Aorta (tissue), 5 donors: ENCODE data around the gene FIGNL2. TPM values are rescaled to one million over a fixed set of nuclear protein-coding genes. Genes with fewer than 3 reads are reported as not detected.

Experiments
- ATAC-seq: fragments of 200-7000 bp; cut with Tn5 transposase; one replicate; pipeline ENCODE4 v1.9.1; 2022; ENCODE audit warnings: moderate library complexity; ENCODE audit not compliant: low FRiP score
- DNase-seq, 2 donors: peaks; one replicate each; pipeline ENCODE4 v3.0.0-alpha.2; 2020
- H3K27ac ChIP-seq, 2 donors: one replicate each; pipeline ENCODE4 v1.5.1; 2013; ENCODE audit warnings: low read length in 2 of 2, mild to moderate bottlenecking in 2 of 2, moderate library complexity in 2 of 2, control low read depth in 1 of 2, inconsistent platforms in 1 of 2, low read depth in 1 of 2
- H3K27me3 ChIP-seq, 2 donors: one replicate each; pipeline ENCODE4 v1.6.1; 2013; ENCODE audit warnings: control low read depth in 1 of 2, low read length in 1 of 2, mild to moderate bottlenecking in 1 of 2, moderate library complexity in 1 of 2; ENCODE audit not compliant: insufficient read depth in 2 of 2, control insufficient read depth in 1 of 2
- H3K36me3 ChIP-seq, 2 donors: one replicate each; pipeline ENCODE4 v1.6.1; 2013; ENCODE audit warnings: control low read depth in 1 of 2, low read length in 1 of 2, mild to moderate bottlenecking in 1 of 2; ENCODE audit not compliant: insufficient read depth in 2 of 2, control insufficient read depth in 1 of 2
- H3K4me1 ChIP-seq, 2 donors: one replicate each; pipeline ENCODE4 v1.6.1; 2013; ENCODE audit warnings: low read length in 2 of 2, control low read depth in 1 of 2, mild to moderate bottlenecking in 1 of 2, moderate library complexity in 1 of 2; ENCODE audit not compliant: insufficient read depth in 2 of 2, control insufficient read depth in 1 of 2
- H3K4me3 ChIP-seq, 2 donors: one replicate each; pipeline ENCODE4 v1.5.1; 2013; ENCODE audit warnings: low read length in 2 of 2, control low read depth in 1 of 2, mild to moderate bottlenecking in 1 of 2
- H3K9me3 ChIP-seq: one replicate; pipeline ENCODE4 v1.6.1; 2013; ENCODE audit warnings: mild to moderate bottlenecking, low read length; ENCODE audit not compliant: control insufficient read depth
- WGBS, 2 donors: extraction: QIAGEN DNeasy Blood & Tissue Kit; methylation state at CpG; one replicate each; pipeline ENCODE4 v1.1.7; 2013; 5-methylcytosine and 5-hydroxymethylcytosine counted together
- intact Hi-C, 2 donors: fragments of 100-400 bp; cut with DNase I; formaldehyde crosslinking; loops; one replicate each; pipeline versions ENCODE4 v1.14.2 to v1.15.0; 2022
- long read RNA-seq, 2 donors: library from polyadenylated mRNA; unstranded; transcript quantifications; one replicate each; pipeline ENCODE4 v2.0.0, GENCODE V29; 2020 to 2021
- polyA plus RNA-seq, 2 donors: library from polyadenylated mRNA; stranded (reverse); fragments of 200-250 nt; gene quantifications; one replicate each; pipeline ENCODE4 v1.2.3, GENCODE V29; 2013
- total RNA-seq, 2 donors: library from RNA; stranded (reverse); fragmentation: NEBNext Ultra II Directional; extraction: Animal tissue kit (Norgen Biotek cat#: 25700); gene quantifications; one replicate each; pipeline ENCODE4 v1.2.1, GENCODE V29; 2021
- donor health status: healthy with polysubstance abuse.
- donor health status: Bipolar disorder and iron deficiency.
- donor health status: DM: no; HTN: no; CAD: no.
- donor health status: DM: no; HTN: no; CAD: no.
- donor health status: DM: yes; HTN: yes; CAD: no.

Gene FIGNL2
- 1 to 10 TPM; 1.0 to 2.1 TPM for total RNA-seq
- polyA plus RNA-seq, result under 1 TPM in 1 of 2 donors, not detected in 1; 0.08 TPM
- long read RNA-seq, donor 1, result 0 reads
- long read RNA-seq, donor 2, partial matches to known transcripts, result 0 of 2 reads
- long read RNA-seq, donor 2, other reads (novel, unspliced or antisense), result 2 of 2 reads

- no peaks in the 10 kb centered on the region for H3K4me1 ChIP-seq
- no peak for ATAC-seq
- no peaks in the 10 kb centered on the region for H3K36me3 ChIP-seq
- peak within 1 kb of the TSS; percentile 4 to 63 for H3K4me3 ChIP-seq
- H3K27ac ChIP-seq, result no peak within 1 kb of the TSS
- H3K9me3 ChIP-seq, result no peaks in the 10 kb centered on the region
- intact Hi-C loops, result no loop called here
- H3K27me3 ChIP-seq, result no peaks in the 10 kb centered on the region
- DNase-seq, result no peak
- WGBS, 2 donors, result 0 to 3% methylated on average over 35 to 51 of the region's 51 CpGs
Observed at GRCh38 chr12:51848326-51848727, at the start of gene FIGNL2. FIGNL2 (minus strand) TSS chr12:51848718; CDS start chr12:51822413, 26,305 bp downstream.

GRCh38 chr12:51897181-51897580 is 48.7 kb upstream of the FIGNL2 start:
- 83% methylated on average over 8 of the region's 8 CpGs for WGBS, 2 donors

GRCh38 chr12:51896236-51896635 is 47.7 kb upstream of the FIGNL2 start:
- Histone ChIP-seq H3K27me3 (no peaks in the 10 kb centered on the region), H3K36me3 (no peaks in the 10 kb centered on the region), H3K4me3 (no peak overlapping the region), H3K4me1 (no peaks in the 10 kb centered on the region), H3K9me3 (no peaks in the 10 kb centered on the region), H3K27ac (no peak overlapping the region)
- 75 to 79% methylated on average over 3 of the region's 3 CpGs for WGBS, 2 donors
- intact Hi-C loops, result loop anchor here in 1 of 2 donors (5.0 kb wide), 1 partner anchor 86 kb away; no protein-coding TSS in a partner anchor
- ATAC-seq (no peak), DNase-seq (peak in 1 of 2 donors; percentile 27)

More at GRCh38 chr12:51897181-51897580, 48.7 kb upstream of the FIGNL2 start:
- ATAC-seq (peak; percentile 47), DNase-seq (peak; percentile 57 to 73)
- no peak overlapping the region for H3K4me3 ChIP-seq
- H3K4me1 ChIP-seq, result no peaks in the 10 kb centered on the region
- H3K9me3 ChIP-seq, result no peaks in the 10 kb centered on the region
- intact Hi-C loops, result loop anchor here in 1 of 2 donors (5.0 kb wide), 1 partner anchor 85 kb away; no protein-coding TSS in a partner anchor
- no peaks in the 10 kb centered on the region for H3K36me3 ChIP-seq
- no peaks in the 10 kb centered on the region for H3K27me3 ChIP-seq
- no peak overlapping the region for H3K27ac ChIP-seq

- Histone ChIP-seq H3K27me3 (no peaks in the 10 kb centered on the region), H3K27ac (no peak overlapping the region), H3K9me3 (no peaks in the 10 kb centered on the region), H3K36me3 (no peaks in the 10 kb centered on the region), H3K4me1 (no peaks in the 10 kb centered on the region), H3K4me3 (no peak overlapping the region)
- WGBS, 2 donors, result 89 to 90% methylated on average over 8 of the region's 8 CpGs
- ATAC-seq (no peak), DNase-seq (peak in 1 of 2 donors; percentile 37)
- intact Hi-C loops, result loop anchor here in 1 of 2 donors (5.0 kb wide), 1 partner anchor 87 kb away; no protein-coding TSS in a partner anchor
Observed at GRCh38 chr12:51895378-51896135, 47.0 kb upstream of the FIGNL2 start.

- H3K27ac ChIP-seq, result no peak overlapping the region
- no peaks in the 10 kb centered on the region for H3K36me3 ChIP-seq
- ATAC-seq (no peak), DNase-seq (peak in 1 of 2 donors; percentile 8)
- intact Hi-C loops, result no loop called here
- H3K4me3 ChIP-seq, result no peak overlapping the region
- 90 to 91% methylated on average over 6 of the region's 6 CpGs for WGBS, 2 donors
- no peaks in the 10 kb centered on the region for H3K9me3 ChIP-seq
- H3K27me3 ChIP-seq, result no peaks in the 10 kb centered on the region
- H3K4me1 ChIP-seq, result no peaks in the 10 kb centered on the region
Observed at GRCh38 chr12:51893786-51894185, 45.3 kb upstream of the FIGNL2 start.

GRCh38 chr12:51891843-51892242 is 43.3 kb upstream of the FIGNL2 start:
- intact Hi-C loops, result no loop called here
- Histone ChIP-seq H3K27ac (no peak overlapping the region), H3K9me3 (no peaks in the 10 kb centered on the region), H3K4me3 (no peak overlapping the region), H3K4me1 (no peaks in the 10 kb centered on the region), H3K27me3 (no peaks in the 10 kb centered on the region), H3K36me3 (no peaks in the 10 kb centered on the region)
- DNase-seq (no peak), ATAC-seq (no peak)

- intact Hi-C loops, result no loop called here
- Histone ChIP-seq H3K4me1 (no peaks in the 10 kb centered on the region), H3K27me3 (no peaks in the 10 kb centered on the region), H3K9me3 (no peaks in the 10 kb centered on the region), H3K27ac (no peak overlapping the region), H3K36me3 (no peaks in the 10 kb centered on the region), H3K4me3 (no peak overlapping the region)
- no peak for ATAC-seq
- DNase-seq, result peak in 1 of 2 donors; percentile 43
- 90 to 93% methylated on average over 21 to 22 of the region's 22 CpGs for WGBS, 2 donors
Observed at GRCh38 chr12:51890511-51891171, 42.1 kb upstream of the FIGNL2 start.

- no peaks in the 10 kb centered on the region for H3K9me3 ChIP-seq
- intact Hi-C loops, result no loop called here
- 95 to 96% methylated on average over 2 of the region's 2 CpGs for WGBS, 2 donors
- H3K27ac ChIP-seq, result no peak overlapping the region
- DNase-seq (peak in 1 of 2 donors; percentile 23), ATAC-seq (no peak)
- H3K36me3 ChIP-seq, result no peaks in the 10 kb centered on the region
- H3K4me3 ChIP-seq, result no peak overlapping the region
- no peaks in the 10 kb centered on the region for H3K27me3 ChIP-seq
- H3K4me1 ChIP-seq, result no peaks in the 10 kb centered on the region
Observed at GRCh38 chr12:51890133-51890464, 41.6 kb upstream of the FIGNL2 start.
